Lower leg skin (tissue), 4 donors: ENCODE measurements around the gene CYP19A1. TPM values are rescaled to one million over a fixed set of nuclear protein-coding genes. Genes with fewer than 3 reads are reported as not detected.
"Not testable (repeated sequence)": the region's sequence is repeated elsewhere in the genome, so short reads cannot be mapped to it uniquely, and the experiment has no call there.

Experiments
- DNase-seq, 2 donors: peaks; one replicate each; pipeline ENCODE4 v3.0.0-alpha.2; 2019; ENCODE audit warnings: low spot score in 2 of 2
- H3K4me3 ChIP-seq: fragments of 200-600 bp; sonication (generic); 2 replicates; pipeline ENCODE4 v1.5.1; 2017; ENCODE audit warnings: mild to moderate bottlenecking, low read depth; ENCODE audit not compliant: poor library complexity, severe bottlenecking
- CTCF ChIP-seq, 3 donors: fragments of 450-650 bp; IDR thresholded peaks; one replicate each; pipeline ENCODE4 v1.5.1; 2016; ENCODE audit warnings: antibody characterized with exemption in 3 of 3, mild to moderate bottlenecking in 3 of 3, moderate library complexity in 2 of 3
- POLR2A ChIP-seq, 2 donors: fragments of 450-650 bp; IDR thresholded peaks; one replicate each; pipeline ENCODE4 v1.6.1; 2016 to 2017; ENCODE audit warnings: antibody characterized with exemption in 2 of 2, mild to moderate bottlenecking in 1 of 2, moderate library complexity in 1 of 2
- WGBS, 2 donors: methylation state at CpG; one replicate each; pipeline ENCODE4 v1.1.5; 2018; 5-methylcytosine and 5-hydroxymethylcytosine counted together
- intact Hi-C: fragments of 100-400 bp; cut with DNase I; formaldehyde crosslinking; loops from one replicate; pipeline ENCODE4 v1.15.0; 2023; ENCODE audit warnings: low total_unique reads
- total RNA-seq, 4 donors: library from RNA; depleted of rRNA; stranded (reverse); fragments of >200 nt; gene quantifications; one replicate each; pipeline ENCODE4 v1.1.0, GENCODE V29; 2016

Gene CYP19A1
- total RNA-seq, 4 donors from 2014 or later = 0.51 to 6.2 (median 2.6) TPM

DNA sequence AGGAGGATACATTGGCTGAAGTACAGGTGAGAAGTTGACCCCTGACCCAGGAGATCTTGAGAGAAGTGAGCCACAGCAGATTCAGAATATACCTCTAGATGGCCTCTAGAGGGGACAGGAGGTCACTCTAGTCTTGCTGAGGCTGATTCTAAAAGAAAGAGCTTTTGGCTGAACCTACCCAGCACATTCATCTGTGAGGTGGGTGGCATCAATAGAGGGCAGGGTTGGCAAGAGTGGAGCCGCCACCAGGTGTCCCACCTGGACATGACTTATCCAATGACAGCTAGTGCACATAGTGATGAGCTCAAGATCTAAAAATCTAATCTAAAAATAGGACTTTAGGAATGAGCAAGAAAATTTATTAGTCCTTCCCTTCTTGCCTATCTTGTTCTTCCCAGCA lies 51.6 kb downstream of the CYP19A1 start:
- intact Hi-C loops = no loop called here
- TF ChIP-seq POLR2A (IDR thresholded peaks at IDR 0.05) = no peak
- TF ChIP-seq CTCF (IDR thresholded peaks at IDR 0.05) = no peak
- WGBS, 2 donors = 72 to 92% methylated on average over 1 of the region's 1 CpG
- H3K4me3 ChIP-seq = no peak overlapping the region
- no peak for DNase-seq

- 75 to 77% methylated on average over 6 of the region's 6 CpGs for WGBS, 2 donors
- H3K4me3 ChIP-seq = no peak overlapping the region
- no peak for TF ChIP-seq CTCF (IDR thresholded peaks at IDR 0.05)
- TF ChIP-seq POLR2A (IDR thresholded peaks at IDR 0.05) = no peak
- no peak for DNase-seq
- intact Hi-C loops = no loop called here
Measured at GRCh38 chr15:51285399-51285798, 53.0 kb downstream of the CYP19A1 start.

GRCh38 chr15:51284871-51285270 lies 53.5 kb downstream of the CYP19A1 start:
- no peak overlapping the region for H3K4me3 ChIP-seq
- no peak for DNase-seq
- intact Hi-C loops = no loop called here
- WGBS, 2 donors = 94 to 95% methylated on average over 6 of the region's 6 CpGs
- no peak for TF ChIP-seq CTCF (IDR thresholded peaks at IDR 0.05)
- no peak for TF ChIP-seq POLR2A (IDR thresholded peaks at IDR 0.05)

GRCh38 chr15:51283026-51283425 lies 55.4 kb downstream of the CYP19A1 start:
- intact Hi-C loops = no loop called here
- 86 to 87% methylated on average over 6 of the region's 6 CpGs for WGBS, 2 donors
- TF ChIP-seq POLR2A (IDR thresholded peaks at IDR 0.05) (no peak), CTCF (IDR thresholded peaks at IDR 0.05) (no peak)
- H3K4me3 ChIP-seq = no peak overlapping the region
- no peak for DNase-seq

DNA sequence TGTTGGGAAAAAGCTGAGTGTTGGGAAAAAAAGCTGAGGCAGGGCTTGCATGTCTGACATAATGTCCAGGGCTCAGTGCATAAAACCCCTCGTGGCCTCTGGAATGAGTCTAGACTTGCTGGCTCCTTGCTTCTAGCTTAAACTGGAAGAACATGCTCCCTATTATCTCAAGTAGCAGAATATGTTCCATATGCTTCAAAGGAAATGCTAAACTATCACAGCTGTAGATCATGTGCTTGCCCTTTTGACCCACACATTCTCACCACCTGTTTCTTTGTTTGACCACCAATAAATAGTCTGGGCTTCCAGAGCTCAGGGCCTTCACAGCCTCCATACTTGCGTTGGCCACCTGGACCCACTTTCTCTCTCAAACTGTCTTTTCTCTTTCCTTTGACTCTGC lies 56.2 kb downstream of the CYP19A1 start:
- H3K4me3 ChIP-seq, DNase-seq, intact Hi-C loops: not testable (repeated sequence)
- 51 to 55% methylated on average over 2 of the region's 2 CpGs for WGBS, 2 donors

GRCh38 chr15:51281368-51281967 lies 56.9 kb downstream of the CYP19A1 start:
- WGBS, 2 donors = 66 to 71% methylated on average over 4 of the region's 4 CpGs
- DNase-seq = peak; percentile 45 to 90
- no peak overlapping the region for H3K4me3 ChIP-seq
- TF ChIP-seq POLR2A (IDR thresholded peaks at IDR 0.05) (no peak), CTCF (IDR thresholded peaks at IDR 0.05) (no peak)
- intact Hi-C loops = no loop called here
